Skeletal muscle tissue (tissue), 4 donors: ENCODE data around the gene RAB3GAP2. TPM values are rescaled to one million over a fixed set of nuclear protein-coding genes. Genes with fewer than 3 reads are reported as not detected.
A peak's percentile ranks its signal among the peaks of the same experiment; 100 is the strongest.

ENCODE experiments used
- H3K27ac ChIP-seq: one replicate; pipeline ENCODE4 v1.7.0; 2013; ENCODE audit warnings: mild to moderate bottlenecking, low read depth, low read length, inconsistent platforms
- H3K27me3 ChIP-seq, 3 donors: one replicate each; pipeline ENCODE4 v1.7.0; 2013; ENCODE audit warnings: low read length in 3 of 3; ENCODE audit not compliant: control insufficient read depth in 3 of 3, insufficient read depth in 3 of 3
- H3K36me3 ChIP-seq, 3 donors: one replicate each; pipeline ENCODE4 v1.7.0; 2013; ENCODE audit warnings: low read length in 3 of 3; ENCODE audit not compliant: control insufficient read depth in 3 of 3, insufficient read depth in 3 of 3
- H3K4me1 ChIP-seq, 3 donors: one replicate each; pipeline ENCODE4 v1.7.0; 2013; ENCODE audit warnings: low read length in 3 of 3, mild to moderate bottlenecking in 3 of 3; ENCODE audit not compliant: control insufficient read depth in 3 of 3, insufficient read depth in 3 of 3
- H3K4me3 ChIP-seq, 3 donors: one replicate each; pipeline ENCODE4 v1.7.0; 2013; ENCODE audit warnings: low read length in 3 of 3
- H3K9ac ChIP-seq, 3 donors: one replicate each; pipeline ENCODE4 v1.7.0; 2013; ENCODE audit warnings: low read length in 3 of 3, mild to moderate bottlenecking in 3 of 3, moderate library complexity in 2 of 3, low read depth in 1 of 3
- H3K9me3 ChIP-seq, 3 donors: one replicate each; pipeline ENCODE4 v1.7.0; 2013; ENCODE audit warnings: low read length in 3 of 3; ENCODE audit not compliant: control insufficient read depth in 3 of 3
- total RNA-seq: library from RNA; depleted of rRNA; stranded (reverse); fragments of >200 nt; gene quantifications from one replicate; pipeline ENCODE4 v1.2.3, GENCODE V29; 2014
- donor health status: Osteomylitis.

Gene RAB3GAP2
- total RNA-seq, 1 donor from 2014 or later: 23.0 TPM

DNA sequence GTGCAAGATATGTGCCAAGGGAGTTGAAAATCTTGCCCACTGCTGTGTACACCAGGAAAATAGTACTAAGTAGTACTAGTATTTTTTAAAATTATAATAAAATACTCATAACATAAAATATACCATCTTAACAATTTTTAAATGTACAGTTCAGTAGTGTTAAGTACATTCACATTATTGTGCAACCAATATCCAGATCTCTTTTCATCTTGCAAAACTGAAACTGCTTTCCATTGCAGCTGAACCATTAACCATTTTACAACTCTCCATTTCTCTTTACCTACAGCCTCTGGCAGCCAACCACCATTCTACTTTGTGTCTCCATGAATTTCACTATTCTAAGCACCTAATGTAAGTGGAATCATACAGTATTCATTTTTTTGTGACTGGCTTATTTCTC is 19.3 kb upstream of the RAB3GAP2 start:
- no peak overlapping the region for H3K9ac ChIP-seq
- H3K27ac ChIP-seq: no peak overlapping the region
- no peaks in the 10 kb centered on the region for H3K36me3 ChIP-seq
- no peaks in the 10 kb centered on the region for H3K9me3 ChIP-seq
- peaks cover 0 to 6% (median 2%) of the 10 kb centered on the region in 3 donors for H3K27me3 ChIP-seq
- H3K4me1 ChIP-seq: no peaks in the 10 kb centered on the region
- H3K4me3 ChIP-seq: no peak overlapping the region

DNA sequence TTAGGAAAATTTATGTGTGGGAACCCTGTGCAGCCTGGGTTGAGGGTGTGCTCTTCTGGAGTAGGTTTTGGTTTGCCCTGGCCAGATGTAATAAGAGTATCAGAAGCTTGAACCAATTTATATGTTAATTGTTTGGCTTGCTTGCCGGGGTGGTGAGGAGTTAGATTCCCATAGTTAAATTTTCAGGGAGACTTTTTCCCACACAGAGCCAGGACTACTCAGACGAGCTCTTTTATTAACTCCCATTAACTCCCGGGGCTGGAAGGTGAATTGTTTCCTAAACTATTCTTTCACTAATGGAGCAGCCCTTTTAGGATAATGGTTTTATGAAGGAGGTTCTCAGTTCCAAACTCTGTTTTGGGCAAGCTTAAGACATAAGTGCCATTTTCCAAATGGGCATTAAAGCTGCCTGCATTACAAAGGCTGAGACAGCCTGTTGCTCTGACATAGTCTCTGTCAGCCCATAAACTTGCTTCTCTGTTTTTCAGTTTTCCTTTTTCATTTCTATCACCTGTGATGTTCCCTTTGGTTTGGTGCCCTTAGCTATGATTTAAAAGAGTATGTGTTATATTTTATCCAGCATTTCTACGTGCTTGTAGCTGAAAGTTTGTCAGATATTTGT is 18.0 kb upstream of the RAB3GAP2 start:
- Histone ChIP-seq H3K27ac (no peak overlapping the region), H3K4me1 (no peaks in the 10 kb centered on the region), H3K27me3 (peaks cover 0 to 6% (median 2%) of the 10 kb centered on the region in 3 donors), H3K9ac (no peak overlapping the region), H3K36me3 (no peaks in the 10 kb centered on the region), H3K4me3 (no peak overlapping the region), H3K9me3 (no peaks in the 10 kb centered on the region)

DNA sequence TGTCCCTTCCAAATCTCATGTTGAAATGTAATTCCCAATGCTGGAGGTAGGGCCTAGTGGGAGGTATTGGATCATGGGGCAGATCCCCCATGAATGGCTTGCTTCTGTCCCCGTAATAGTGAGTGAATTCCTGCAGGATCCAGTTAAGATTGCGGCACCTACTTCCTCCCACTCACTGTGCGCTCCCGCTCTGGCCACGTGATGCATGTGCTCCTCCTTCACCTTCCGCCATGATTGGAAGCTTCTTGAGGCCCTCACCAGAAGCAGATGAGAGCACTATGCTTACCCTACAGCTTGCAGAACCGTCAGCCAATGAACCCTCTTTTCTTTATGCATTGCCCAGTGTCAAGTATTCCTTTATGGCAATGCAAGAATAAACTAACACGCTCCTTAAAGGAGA is 14.9 kb upstream of the RAB3GAP2 start:
- H3K27ac ChIP-seq: no peak overlapping the region
- H3K4me3 ChIP-seq: no peak overlapping the region
- no peaks in the 10 kb centered on the region for H3K36me3 ChIP-seq
- no peaks in the 10 kb centered on the region for H3K27me3 ChIP-seq
- no peaks in the 10 kb centered on the region for H3K9me3 ChIP-seq
- H3K4me1 ChIP-seq: no peaks in the 10 kb centered on the region
- H3K9ac ChIP-seq: no peak overlapping the region

DNA sequence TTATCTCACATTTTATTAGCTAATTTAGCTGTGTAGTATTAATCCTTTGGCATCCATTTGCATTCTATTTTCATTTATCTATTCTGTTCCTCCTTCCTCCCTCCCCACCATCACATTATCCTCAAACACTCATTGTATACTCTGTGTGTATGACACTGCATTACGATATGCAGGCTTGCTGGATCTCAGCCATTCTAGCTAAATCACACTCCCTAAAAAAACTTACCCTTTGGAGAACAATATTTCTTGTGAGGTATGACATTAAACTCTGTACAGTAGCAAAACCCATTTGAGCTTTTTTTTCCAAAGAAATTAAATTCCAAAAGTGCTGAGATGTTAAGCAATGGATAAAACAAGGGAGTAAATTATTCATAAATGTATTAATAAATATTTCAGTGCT is 11.4 kb upstream of the RAB3GAP2 start:
- no peaks in the 10 kb centered on the region for H3K9me3 ChIP-seq
- H3K27ac ChIP-seq: no peak overlapping the region
- no peak overlapping the region for H3K4me3 ChIP-seq
- no peaks in the 10 kb centered on the region for H3K36me3 ChIP-seq
- H3K4me1 ChIP-seq: no peaks in the 10 kb centered on the region
- no peak overlapping the region for H3K9ac ChIP-seq
- H3K27me3 ChIP-seq: peaks cover 0 to 4% (median 2%) of the 10 kb centered on the region in 3 donors

DNA sequence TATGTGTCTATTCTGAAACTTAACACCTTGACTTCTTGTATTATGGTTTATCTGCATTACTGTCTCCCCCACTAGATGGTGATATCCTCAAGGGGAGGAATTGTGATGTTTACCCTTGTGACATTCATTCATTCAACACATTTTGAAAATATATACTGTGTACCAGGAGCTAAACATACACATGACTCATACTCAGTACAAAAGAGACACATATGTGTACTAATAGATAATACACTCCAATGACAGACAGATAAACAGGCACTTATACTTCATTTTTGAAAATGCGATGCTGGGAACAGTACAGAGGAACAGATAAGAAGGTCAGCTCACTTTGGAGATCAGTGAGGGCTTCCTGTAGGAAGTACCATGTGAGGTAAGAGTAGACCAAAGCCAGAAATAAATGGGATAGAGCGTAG is 8.9 kb upstream of the RAB3GAP2 start:
- Histone ChIP-seq H3K27me3 (peaks cover 0 to 4% (median 2%) of the 10 kb centered on the region in 3 donors), H3K36me3 (no peaks in the 10 kb centered on the region), H3K9me3 (no peaks in the 10 kb centered on the region), H3K4me1 (no peaks in the 10 kb centered on the region), H3K9ac (no peak overlapping the region), H3K4me3 (no peak overlapping the region), H3K27ac (no peak overlapping the region)

DNA sequence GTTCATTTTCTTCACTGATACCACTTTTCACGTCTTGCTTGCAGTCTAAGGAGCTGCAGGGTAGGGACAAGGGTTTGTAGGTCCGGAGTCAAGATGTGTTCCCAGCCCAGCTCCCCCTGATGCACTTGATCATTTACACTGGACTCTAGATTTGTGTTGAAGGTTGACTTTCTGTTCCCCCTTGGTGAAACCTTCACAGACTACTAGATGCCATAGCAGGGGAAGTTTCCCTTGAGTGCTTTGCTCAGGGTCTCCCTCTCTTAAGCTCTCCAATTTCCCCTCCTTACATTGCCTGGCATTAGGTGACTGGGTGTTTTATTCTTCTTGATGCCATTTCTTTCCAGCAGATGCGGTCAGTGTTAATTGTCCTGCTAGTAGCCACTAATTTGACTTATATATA is 8.0 kb upstream of the RAB3GAP2 start:
- H3K9me3 ChIP-seq: no peaks in the 10 kb centered on the region
- H3K4me3 ChIP-seq: no peak overlapping the region
- peaks cover 0 to 4% (median 2%) of the 10 kb centered on the region in 3 donors for H3K27me3 ChIP-seq
- H3K9ac ChIP-seq: no peak overlapping the region
- H3K27ac ChIP-seq: no peak overlapping the region
- H3K4me1 ChIP-seq: no peaks in the 10 kb centered on the region
- H3K36me3 ChIP-seq: no peaks in the 10 kb centered on the region

DNA sequence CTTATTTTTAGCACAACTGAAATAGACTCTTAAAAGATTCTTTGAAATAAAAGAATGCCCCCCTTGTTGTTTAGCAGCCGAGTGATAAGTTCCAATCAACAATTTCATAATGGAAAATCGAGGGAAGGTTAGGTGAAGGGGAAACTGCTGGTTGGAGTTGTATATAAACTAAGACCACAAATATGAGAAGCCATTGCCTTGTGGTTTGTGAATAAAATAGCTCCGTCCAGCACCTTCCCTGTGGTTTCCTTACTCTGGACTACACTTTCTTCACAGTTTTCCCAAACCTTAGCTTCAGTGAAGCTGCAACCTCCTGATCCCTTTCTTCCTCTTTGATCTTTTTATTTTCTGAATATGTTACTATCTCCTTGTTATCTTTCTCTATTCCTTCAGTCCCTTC is 6.7 kb upstream of the RAB3GAP2 start:
- Histone ChIP-seq H3K36me3 (no peaks in the 10 kb centered on the region), H3K27me3 (peaks cover 0 to 4% (median 2%) of the 10 kb centered on the region in 3 donors), H3K9me3 (no peaks in the 10 kb centered on the region), H3K27ac (no peak overlapping the region), H3K9ac (no peak overlapping the region), H3K4me1 (no peaks in the 10 kb centered on the region), H3K4me3 (no peak overlapping the region)

DNA sequence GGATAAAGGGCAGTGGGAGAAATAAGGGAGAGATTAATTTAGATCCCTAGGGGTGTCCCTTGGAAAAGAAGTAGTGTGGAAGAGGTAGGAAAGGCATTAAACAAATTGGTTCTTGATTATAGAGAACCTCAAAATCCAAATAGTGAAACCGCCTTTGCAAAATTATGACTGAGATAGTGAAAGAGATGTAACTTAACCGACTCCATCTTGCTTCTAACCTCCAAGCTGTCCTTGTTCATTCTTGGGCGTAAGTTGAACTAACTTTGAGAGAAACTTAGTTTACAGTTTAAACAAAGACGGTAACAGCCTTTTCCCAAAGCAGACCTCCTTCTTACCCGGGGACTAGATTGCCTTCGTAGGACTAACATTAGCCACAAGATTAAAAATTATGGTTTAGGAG is 3.2 kb upstream of the RAB3GAP2 start:
- H3K36me3 ChIP-seq: no peaks in the 10 kb centered on the region
- no peaks in the 10 kb centered on the region for H3K9me3 ChIP-seq

DNA sequence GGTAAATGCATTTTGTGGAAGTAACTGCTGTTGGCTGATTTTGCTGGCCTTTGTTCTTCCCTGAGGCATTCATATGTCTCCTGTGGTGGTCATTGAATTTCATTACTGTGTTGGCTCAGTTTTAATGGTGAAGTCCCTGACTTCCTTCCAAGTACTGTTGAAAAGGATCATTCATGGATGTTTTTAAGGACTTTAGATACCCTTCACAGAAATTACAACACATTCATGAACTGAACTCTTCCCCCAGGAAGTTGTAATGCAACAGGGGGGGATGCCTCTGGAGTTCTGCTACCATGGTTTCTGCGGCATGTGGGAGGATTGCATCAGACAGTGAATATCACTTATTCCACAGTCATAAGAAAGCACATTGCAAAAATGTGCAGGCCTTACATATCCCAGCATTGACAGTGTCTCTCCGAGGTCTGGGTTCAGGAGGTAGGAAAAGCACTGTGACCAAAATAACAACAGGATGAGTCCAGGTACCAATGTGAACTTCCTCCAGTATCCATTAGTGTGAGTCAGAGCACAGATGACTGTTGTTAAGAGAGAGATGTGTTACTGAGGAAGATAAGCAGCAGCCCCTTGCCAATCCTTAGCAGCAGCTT is 2.1 kb upstream of the RAB3GAP2 start:
- Histone ChIP-seq H3K27ac (no peak overlapping the region), H3K4me1 (peaks cover 5 to 15% (median 11%) of the 10 kb centered on the region in 3 donors), H3K4me3 (no peak overlapping the region)

More for the DNA sequence above, 3.2 kb upstream of the RAB3GAP2 start:
- Histone ChIP-seq H3K27me3 (peaks cover 0 to 4% (median 0%) of the 10 kb centered on the region in 3 donors), H3K9ac (no peak overlapping the region), H3K27ac (no peak overlapping the region), H3K4me1 (peaks cover 5 to 15% (median 9%) of the 10 kb centered on the region in 3 donors), H3K4me3 (no peak overlapping the region)

DNA sequence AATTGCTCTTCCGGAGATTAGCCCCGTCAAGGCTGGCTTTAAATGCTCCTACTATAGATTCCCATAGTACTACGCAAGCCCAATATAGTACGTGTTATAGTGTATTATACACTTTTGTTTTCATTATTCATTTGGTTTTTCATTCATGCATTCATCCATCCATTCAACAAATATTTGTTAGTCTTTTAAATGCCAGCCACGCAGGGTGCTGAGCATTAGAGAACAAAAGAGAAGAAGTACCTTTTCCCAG is 513 bp upstream of the RAB3GAP2 start:
- H3K9me3 ChIP-seq: no peaks in the 10 kb centered on the region
- H3K9ac ChIP-seq: peak overlapping the region; percentile 67 to 95 (median 95)
- H3K27ac ChIP-seq: peak overlapping the region; percentile 83
- peaks cover 5 to 15% (median 11%) of the 10 kb centered on the region in 3 donors for H3K4me1 ChIP-seq
- peaks cover 0 to 4% (median 3%) of the 10 kb centered on the region in 3 donors for H3K36me3 ChIP-seq
- H3K27me3 ChIP-seq: no peaks in the 10 kb centered on the region
- H3K4me3 ChIP-seq: peak overlapping the region; percentile 95 to 98 (median 97)

More for the DNA sequence above, 2.1 kb upstream of the RAB3GAP2 start:
- peaks cover 0 to 4% (median 0%) of the 10 kb centered on the region in 3 donors for H3K36me3 ChIP-seq
- H3K27me3 ChIP-seq: peaks cover 0 to under 1% (median 0%) of the 10 kb centered on the region in 3 donors
- no peak overlapping the region for H3K9ac ChIP-seq
- no peaks in the 10 kb centered on the region for H3K9me3 ChIP-seq
